Measurements from ENCODE around the gene GRK3.

DNA sequence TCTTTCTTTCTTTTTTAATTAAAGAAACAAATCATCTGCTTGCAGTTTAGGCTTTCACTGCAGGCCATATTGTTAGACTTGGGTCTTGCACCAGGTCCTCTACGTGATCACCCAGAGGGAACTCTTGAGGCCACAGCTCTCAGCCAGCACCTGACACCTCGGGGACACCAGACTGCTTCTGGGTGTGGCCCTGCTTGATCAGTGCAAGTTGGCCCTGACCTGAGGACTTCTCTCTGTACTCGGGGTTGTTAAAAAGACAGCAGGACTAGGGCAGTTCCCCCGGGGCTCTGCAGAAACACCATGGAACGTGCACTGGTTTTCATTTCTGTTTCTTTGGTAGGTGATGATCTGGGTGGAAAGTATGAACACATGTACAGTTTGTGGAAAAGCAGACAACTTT lies 126.3 kb downstream of the GRK3 start:
- TF ChIP-seq, protein P1, sequence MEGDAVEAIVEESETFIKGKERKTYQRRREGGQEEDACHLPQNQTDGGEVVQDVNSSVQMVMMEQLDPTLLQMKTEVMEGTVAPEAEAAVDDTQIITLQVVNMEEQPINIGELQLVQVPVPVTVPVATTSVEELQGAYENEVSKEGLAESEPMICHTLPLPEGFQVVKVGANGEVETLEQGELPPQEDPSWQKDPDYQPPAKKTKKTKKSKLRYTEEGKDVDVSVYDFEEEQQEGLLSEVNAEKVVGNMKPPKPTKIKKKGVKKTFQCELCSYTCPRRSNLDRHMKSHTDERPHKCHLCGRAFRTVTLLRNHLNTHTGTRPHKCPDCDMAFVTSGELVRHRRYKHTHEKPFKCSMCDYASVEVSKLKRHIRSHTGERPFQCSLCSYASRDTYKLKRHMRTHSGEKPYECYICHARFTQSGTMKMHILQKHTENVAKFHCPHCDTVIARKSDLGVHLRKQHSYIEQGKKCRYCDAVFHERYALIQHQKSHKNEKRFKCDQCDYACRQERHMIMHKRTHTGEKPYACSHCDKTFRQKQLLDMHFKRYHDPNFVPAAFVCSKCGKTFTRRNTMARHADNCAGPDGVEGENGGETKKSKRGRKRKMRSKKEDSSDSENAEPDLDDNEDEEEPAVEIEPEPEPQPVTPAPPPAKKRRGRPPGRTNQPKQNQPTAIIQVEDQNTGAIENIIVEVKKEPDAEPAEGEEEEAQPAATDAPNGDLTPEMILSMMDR (IDR thresholded peaks at IDR 0.05): no peak
- TF ChIP-seq POLR2A (IDR thresholded peaks at IDR 0.05) (no peak), POLR2AphosphoS5 (IDR thresholded peaks at IDR 0.05) (no peak)
